Neuronal stem cell (in vitro differentiated cells): ENCODE results near the gene ETV6.

Experiments used
- DNase-seq: peaks from one replicate; pipeline ENCODE4 v3.0.0-alpha.2; 2013; ENCODE audit warnings: low spot score
- H2AFZ ChIP-seq: one replicate; pipeline ENCODE4 v1.6.1; 2013; ENCODE audit warnings: mild to moderate bottlenecking, low read length, inconsistent platforms
- H2AK5ac ChIP-seq: 2 replicates; pipeline ENCODE4 v1.6.1; 2013; ENCODE audit warnings: low read depth, mild to moderate bottlenecking, inconsistent platforms, low read length, moderate library complexity, mixed read lengths
- H2BK120ac ChIP-seq: 2 replicates; pipeline ENCODE4 v1.6.1; 2013; ENCODE audit warnings: low read depth, mild to moderate bottlenecking, inconsistent platforms, low read length, moderate library complexity, mixed read lengths
- H2BK12ac ChIP-seq: one replicate; pipeline ENCODE4 v1.6.1; 2013; ENCODE audit warnings: low read length, inconsistent platforms
- H2BK15ac ChIP-seq: 2 replicates; pipeline ENCODE4 v1.6.1; 2013; ENCODE audit warnings: mild to moderate bottlenecking, low read length, inconsistent platforms, mixed read lengths
- H2BK5ac ChIP-seq: one replicate; pipeline ENCODE4 v1.6.1; 2013; ENCODE audit warnings: inconsistent platforms, mild to moderate bottlenecking, low read length, moderate library complexity
- H3K14ac ChIP-seq: one replicate; pipeline ENCODE4 v1.6.1; 2013; ENCODE audit warnings: low read length, inconsistent platforms
- H3K18ac ChIP-seq: 2 replicates; pipeline ENCODE4 v1.6.1; 2013; ENCODE audit warnings: low read length, inconsistent platforms
- H3K23ac ChIP-seq: 2 replicates; pipeline ENCODE4 v1.6.1; 2013; ENCODE audit warnings: low read depth, mild to moderate bottlenecking, mixed read lengths, low read length, inconsistent platforms; ENCODE audit not compliant: poor library complexity
- H3K27ac ChIP-seq: replicated peaks from 3 replicates; pipeline ENCODE4 v1.5.1; 2013; ENCODE audit warnings: low read length, inconsistent platforms
- H3K27me3 ChIP-seq, 3 experiments: 2 replicates each; pipeline ENCODE4 v1.6.1; 2013; ENCODE audit warnings: low read length in 3 of 3, mild to moderate bottlenecking in 2 of 3, inconsistent platforms in 1 of 3, low read depth in 1 of 3, mixed read lengths in 1 of 3, moderate library complexity in 1 of 3; ENCODE audit not compliant: control insufficient read depth in 3 of 3, insufficient read depth in 3 of 3
- H3K36me3 ChIP-seq, 2 donors: replicated peaks in 1 of 2; 2 replicates each; pipeline ENCODE4 v1.6.1; 2013; ENCODE audit warnings: low read length in 2 of 2; ENCODE audit not compliant: control insufficient read depth in 2 of 2, insufficient read depth in 2 of 2
- H3K4ac ChIP-seq: 2 replicates; pipeline ENCODE4 v1.6.1; 2013; ENCODE audit warnings: inconsistent platforms, mild to moderate bottlenecking, low read length, moderate library complexity
- H3K4me1 ChIP-seq, 2 donors: 1 replicate in 1 of 2; 2 replicates in 1 of 2; pipeline ENCODE4 v1.6.1; 2013; ENCODE audit warnings: low read length in 2 of 2, low read depth in 1 of 2; ENCODE audit not compliant: control insufficient read depth in 2 of 2, insufficient read depth in 1 of 2
- H3K4me2 ChIP-seq: one replicate; pipeline ENCODE4 v1.6.1; 2013; ENCODE audit warnings: mild to moderate bottlenecking, low read length, inconsistent platforms; ENCODE audit not compliant: insufficient read depth, poor library complexity, severe bottlenecking
- H3K4me3 ChIP-seq, 2 donors: 2 replicates each; pipeline ENCODE4 v1.5.1; 2013; ENCODE audit warnings: low read length in 2 of 2, mild to moderate bottlenecking in 2 of 2, inconsistent platforms in 1 of 2, moderate library complexity in 1 of 2
- H3K79me1 ChIP-seq: one replicate; pipeline ENCODE4 v1.6.1; 2013; ENCODE audit warnings: low read depth, mild to moderate bottlenecking, inconsistent platforms, low read length, moderate library complexity
- H3K9ac ChIP-seq: one replicate; pipeline ENCODE4 v1.6.1; 2013; ENCODE audit warnings: mild to moderate bottlenecking, low read depth, low read length, inconsistent platforms; ENCODE audit not compliant: poor library complexity
- H3K9me3 ChIP-seq, 2 donors: replicated peaks in 1 of 2; 2 replicates each; pipeline versions ENCODE3 to v1.6.1; 2013; ENCODE audit warnings: low read length in 2 of 2, mild to moderate bottlenecking in 2 of 2, inconsistent platforms in 1 of 2, low read depth in 1 of 2, mixed read lengths in 1 of 2, moderate library complexity in 1 of 2; ENCODE audit not compliant: control insufficient read depth in 2 of 2, insufficient read depth in 1 of 2
- H4K8ac ChIP-seq: one replicate; pipeline ENCODE4 v1.6.1; 2013; ENCODE audit warnings: low read depth, mild to moderate bottlenecking, inconsistent platforms, low read length, moderate library complexity
- H4K91ac ChIP-seq: one replicate; pipeline ENCODE4 v1.6.1; 2013; ENCODE audit warnings: low read length, low read depth, mild to moderate bottlenecking, inconsistent platforms; ENCODE audit not compliant: poor library complexity
- WGBS, 2 donors: extraction: QIAGEN DNeasy Blood & Tissue Kit; methylation state at CpG; one replicate each; pipeline ENCODE4 v1.1.7; 2013; ENCODE audit warnings: missing lambda C conversion rate in 2 of 2, mixed read lengths in 1 of 2; ENCODE audit not compliant: insufficient read length in 2 of 2, insufficient replicate concordance in 1 of 2; ENCODE audit errors: extremely low coverage in 2 of 2; 5-methylcytosine and 5-hydroxymethylcytosine counted together

The ETV6 gene

DNA sequence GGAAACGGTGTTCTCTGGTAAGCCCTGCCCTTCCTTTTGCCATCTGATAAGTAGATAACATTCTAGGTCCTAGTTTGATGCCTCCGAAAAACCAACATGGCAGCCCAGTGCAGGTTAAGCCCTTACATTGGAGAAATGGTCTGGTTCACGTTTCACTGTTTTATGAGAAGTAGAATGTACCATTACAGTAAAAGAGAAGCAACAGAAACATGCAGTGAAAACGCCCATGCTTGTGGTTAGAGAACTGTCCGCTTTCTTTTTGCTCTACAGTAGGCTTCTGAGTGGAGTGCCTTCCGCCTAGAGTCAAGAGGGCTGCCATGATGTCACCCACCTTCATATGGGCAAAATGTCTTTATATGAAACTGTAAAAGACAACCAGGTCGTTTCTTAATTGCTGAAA, 230.9 kb downstream of the ETV6 start:
- no peaks in the 10 kb centered on the region for H3K9me3 ChIP-seq
- H3K18ac ChIP-seq: no peak overlapping the region
- H3K4ac ChIP-seq: no peak overlapping the region

DNA sequence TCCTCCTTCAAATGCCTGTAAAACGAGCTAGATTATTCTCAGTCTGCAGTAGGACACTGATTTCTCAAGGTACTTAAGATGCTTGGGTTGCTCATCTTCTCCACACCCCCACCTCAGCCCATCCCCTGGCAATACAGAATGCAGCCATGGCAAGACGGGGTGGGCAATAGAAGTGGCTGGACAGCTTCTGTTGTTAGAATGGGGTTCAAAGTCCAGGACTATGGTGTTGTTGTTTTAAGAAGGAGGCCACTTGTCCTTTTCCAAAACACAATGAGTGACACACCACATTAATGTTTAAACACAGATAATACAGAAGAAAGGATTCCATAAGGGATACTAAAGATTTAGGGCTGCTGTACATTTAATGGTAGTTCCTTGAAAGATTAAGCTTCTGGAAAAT, 232.4 kb downstream of the ETV6 start:
- Histone ChIP-seq H2BK12ac (no peak overlapping the region), H3K36me3 (peaks cover 1 to 33% of the 10 kb centered on the region in 2 donors), H2BK15ac (no peak overlapping the region), H2BK5ac (no peak overlapping the region), H3K4me3 (no peak overlapping the region), H3K4ac (no peak overlapping the region), H3K4me2 (no peak overlapping the region), H2BK120ac (no peak overlapping the region), H3K23ac (no peak overlapping the region), H3K18ac (no peak overlapping the region), H3K4me1 (peaks cover 30 to 39% of the 10 kb centered on the region in 2 donors), H3K79me1 (no peaks in the 10 kb centered on the region), H3K14ac (no peak overlapping the region), H2AFZ (no peak overlapping the region), H3K9ac (no peak overlapping the region), H4K8ac (no peak overlapping the region), H2AK5ac (no peak overlapping the region), H4K91ac (no peak overlapping the region), H3K27ac (no peak overlapping the region), H3K27me3 (no peaks in the 10 kb centered on the region), H3K9me3 (no peaks in the 10 kb centered on the region)
- DNase-seq: no peak
- WGBS, 2 donors: no CpG with 5 or more reads among the region's 2 CpGs

More for the DNA sequence above, 230.9 kb downstream of the ETV6 start:
- H3K23ac ChIP-seq: no peak overlapping the region
- no peak overlapping the region for H3K9ac ChIP-seq
- no peak overlapping the region for H3K4me3 ChIP-seq
- no peak overlapping the region for H2BK15ac ChIP-seq
- no peak overlapping the region for H2AK5ac ChIP-seq
- H2BK120ac ChIP-seq: no peak overlapping the region
- H3K27ac ChIP-seq: no peak overlapping the region
- DNase-seq: no peak
- H3K4me1 ChIP-seq: peaks cover 25 to 37% of the 10 kb centered on the region in 2 donors
- H2BK12ac ChIP-seq: no peak overlapping the region
- no peaks in the 10 kb centered on the region for H3K79me1 ChIP-seq
- peaks cover 0 to 19% of the 10 kb centered on the region in 2 donors for H3K36me3 ChIP-seq
- H4K91ac ChIP-seq: no peak overlapping the region
- H3K27me3 ChIP-seq: no peaks in the 10 kb centered on the region
- H3K14ac ChIP-seq: no peak overlapping the region
- no peak overlapping the region for H4K8ac ChIP-seq
- no peak overlapping the region for H3K4me2 ChIP-seq
- no peak overlapping the region for H2BK5ac ChIP-seq
- no CpG with 5 or more reads among the region's 7 CpGs for WGBS, 2 donors
- no peak overlapping the region for H2AFZ ChIP-seq

- no peak overlapping the region for H2BK15ac ChIP-seq
- no peaks in the 10 kb centered on the region for H3K79me1 ChIP-seq
- no peak overlapping the region for H3K14ac ChIP-seq
- no peak overlapping the region for H2AK5ac ChIP-seq
- peaks cover 27 to 35% of the 10 kb centered on the region in 2 donors for H3K4me1 ChIP-seq
- H3K27ac ChIP-seq: no peak overlapping the region
- no peak for DNase-seq
- H3K4ac ChIP-seq: no peak overlapping the region
- no peak overlapping the region for H3K9ac ChIP-seq
- H2BK12ac ChIP-seq: no peak overlapping the region
- no peak overlapping the region for H4K91ac ChIP-seq
- no peaks in the 10 kb centered on the region for H3K27me3 ChIP-seq
- H3K4me3 ChIP-seq: no peak overlapping the region
- H2BK5ac ChIP-seq: no peak overlapping the region
- no peaks in the 10 kb centered on the region for H3K9me3 ChIP-seq
- no peak overlapping the region for H4K8ac ChIP-seq
- WGBS, 2 donors: 100% methylated on average over 1 of the region's 8 CpGs; no CpG with 5 or more reads in 1 of the 2 donors
- no peak overlapping the region for H2AFZ ChIP-seq
- no peak overlapping the region for H3K18ac ChIP-seq
- peaks cover 1 to 37% of the 10 kb centered on the region in 2 donors for H3K36me3 ChIP-seq
- no peak overlapping the region for H3K4me2 ChIP-seq
- H2BK120ac ChIP-seq: no peak overlapping the region
- H3K23ac ChIP-seq: no peak overlapping the region
Observed at GRCh38 chr12:11882301-11883019, 233.0 kb downstream of the ETV6 start.

DNA sequence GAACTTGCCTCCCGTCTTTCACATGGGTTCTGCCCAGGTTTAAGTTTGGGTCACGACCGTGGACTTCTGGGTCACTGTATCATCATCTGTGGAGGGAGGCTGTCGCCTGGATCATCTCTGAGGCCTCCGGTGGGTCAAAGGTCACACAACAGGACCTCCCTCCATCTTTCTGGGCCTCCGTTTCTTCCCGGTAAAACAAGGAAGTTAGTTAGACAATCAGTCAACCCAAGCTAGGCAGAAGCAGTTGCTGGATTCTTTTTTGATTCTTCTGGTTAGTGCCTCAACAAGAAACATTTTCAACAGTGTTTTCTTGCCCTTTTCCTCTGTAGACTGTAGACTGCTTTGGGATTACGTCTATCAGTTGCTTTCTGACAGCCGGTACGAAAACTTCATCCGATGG, 234.6 kb downstream of the ETV6 start:
- Histone ChIP-seq H3K27me3 (no peaks in the 10 kb centered on the region), H3K9me3 (no peaks in the 10 kb centered on the region), H4K91ac (no peak overlapping the region), H2BK120ac (no peak overlapping the region), H2AK5ac (no peak overlapping the region), H3K4ac (no peak overlapping the region), H2BK15ac (no peak overlapping the region), H3K4me3 (no peak overlapping the region), H4K8ac (no peak overlapping the region), H2BK5ac (no peak overlapping the region), H3K18ac (no peak overlapping the region), H3K27ac (no peak overlapping the region), H3K14ac (no peak overlapping the region), H2BK12ac (no peak overlapping the region), H2AFZ (no peak overlapping the region), H3K9ac (no peak overlapping the region), H3K79me1 (no peaks in the 10 kb centered on the region), H3K23ac (no peak overlapping the region), H3K4me2 (no peak overlapping the region), H3K4me1 (peaks cover 19% of the 10 kb centered on the region in 2 donors), H3K36me3 (peaks cover 1 to 49% of the 10 kb centered on the region in 2 donors)
- WGBS, 2 donors: no CpG with 5 or more reads among the region's 11 CpGs
- DNase-seq: no peak
